Measurements from ENCODE around the gene ASB7.
"Not testable (repeated sequence)": the region's sequence is repeated elsewhere in the genome, so short reads cannot be mapped to it uniquely, and the experiment has no call there.

ASB7 gene, protein sequence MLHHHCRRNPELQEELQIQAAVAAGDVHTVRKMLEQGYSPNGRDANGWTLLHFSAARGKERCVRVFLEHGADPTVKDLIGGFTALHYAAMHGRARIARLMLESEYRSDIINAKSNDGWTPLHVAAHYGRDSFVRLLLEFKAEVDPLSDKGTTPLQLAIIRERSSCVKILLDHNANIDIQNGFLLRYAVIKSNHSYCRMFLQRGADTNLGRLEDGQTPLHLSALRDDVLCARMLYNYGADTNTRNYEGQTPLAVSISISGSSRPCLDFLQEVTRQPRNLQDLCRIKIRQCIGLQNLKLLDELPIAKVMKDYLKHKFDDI

DNA sequence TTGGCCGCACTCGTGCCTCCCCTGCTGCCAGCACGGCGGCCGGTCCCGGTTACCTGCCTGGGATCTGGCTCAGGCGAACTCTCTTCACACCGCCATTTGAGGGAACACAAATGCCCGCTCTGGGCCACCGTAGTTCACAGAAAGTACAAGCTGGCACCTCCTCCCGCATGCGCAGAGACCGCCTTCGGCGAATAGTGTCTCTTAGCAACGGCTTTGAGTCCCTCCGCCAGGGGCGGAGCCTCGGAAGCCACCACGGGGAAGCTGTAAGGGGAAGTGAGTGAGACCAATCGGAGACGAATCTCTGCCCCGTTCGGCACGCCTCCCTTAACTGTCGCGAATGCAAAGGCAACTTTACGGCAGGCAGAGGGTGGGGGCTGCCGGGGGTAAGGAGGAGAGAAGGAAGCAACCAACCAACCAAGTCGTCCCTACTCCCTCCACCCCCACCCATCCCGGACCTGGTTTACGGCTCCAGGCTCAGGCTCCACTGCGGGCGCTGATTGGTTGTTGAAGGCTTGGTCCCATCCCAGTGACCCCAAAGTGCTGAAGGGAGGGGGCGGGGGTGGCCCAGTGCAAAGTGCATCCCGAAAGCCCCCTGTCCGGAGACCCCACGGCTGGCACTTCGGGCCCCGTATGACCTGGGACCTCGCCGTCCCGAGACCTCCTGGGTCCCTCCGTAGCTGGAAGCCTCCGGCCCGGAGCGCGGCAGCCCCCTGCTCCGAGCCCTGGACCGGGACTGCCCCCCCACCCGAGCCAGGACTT, at the start of gene ASB7, which contains the start of gene LINS1:
Gene ASB7, plus strand, starts transcription at position 526 of the 759 bp plus-strand sequence. CDS start 9,628 bp downstream, outside the sequence.
Gene LINS1, minus strand, starts transcription at position 121 of the 759 bp plus-strand sequence. CDS start 21,342 bp downstream, outside the sequence.
- peak; percentile 33 for DNase-seq

DNA sequence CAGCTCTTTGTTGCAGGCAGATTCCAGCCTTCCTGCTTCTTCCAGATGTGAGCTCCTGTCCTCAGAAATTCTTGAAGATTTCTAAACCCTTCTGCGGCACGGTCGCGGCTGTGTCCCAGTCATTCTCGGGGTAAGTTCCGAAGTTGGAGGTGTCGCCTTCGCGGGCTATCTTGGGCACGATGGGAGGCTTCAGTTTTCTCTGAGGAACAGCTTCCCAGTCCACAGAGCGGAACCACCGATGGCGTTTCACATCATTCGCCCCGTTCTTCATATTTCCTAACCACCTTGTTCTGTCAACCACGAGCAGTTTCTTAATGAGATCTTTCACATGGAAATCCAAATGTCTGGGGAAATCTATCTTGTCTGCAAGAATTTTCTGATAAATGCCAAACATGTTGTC, 48.9 kb upstream of the ASB7 start:
- no peak for DNase-seq

DNA sequence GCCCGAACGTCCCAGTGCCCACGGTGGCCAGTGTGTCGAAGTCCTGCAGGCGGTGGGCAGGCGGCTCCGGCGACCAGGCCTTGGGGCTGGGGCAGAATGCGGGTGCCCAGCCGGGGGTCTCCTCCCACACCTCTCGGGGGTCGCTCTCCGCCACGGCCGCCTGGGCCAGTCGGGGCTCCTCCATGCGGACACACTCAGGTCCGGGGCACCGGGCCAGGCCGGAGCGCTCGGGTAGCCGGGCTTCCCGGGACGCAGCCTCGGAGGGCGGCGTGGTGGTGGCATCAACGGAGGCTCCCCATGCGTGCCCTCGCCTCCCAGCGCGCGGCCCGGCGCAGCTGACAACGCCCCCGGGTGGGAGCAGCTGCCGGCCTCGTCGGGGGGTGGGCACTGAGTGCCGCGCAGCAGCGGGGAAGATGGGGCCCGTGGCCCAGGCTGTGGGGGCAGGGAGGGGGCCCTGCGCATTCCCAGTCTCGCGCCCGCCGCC, 43.6 kb upstream of the ASB7 start:
- no peak for DNase-seq

DNA sequence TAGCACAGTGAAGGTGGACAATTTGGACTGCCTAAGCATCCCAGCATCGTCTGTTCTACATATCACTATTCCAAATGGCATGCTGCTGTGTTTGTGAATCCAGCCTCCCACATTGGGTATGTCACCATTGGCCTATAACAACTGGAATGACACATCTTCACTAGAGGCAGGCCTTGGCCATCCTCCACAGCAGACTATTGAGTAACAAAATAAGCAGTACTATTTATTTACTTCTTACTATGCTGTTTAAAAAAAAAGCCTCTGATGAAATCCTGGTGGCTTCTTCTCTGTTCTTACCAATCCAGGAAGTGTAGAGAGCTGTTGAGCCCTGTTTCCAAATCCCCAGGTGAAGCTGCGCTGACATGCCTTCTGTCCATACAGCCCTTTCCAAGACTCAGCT, 43.1 kb upstream of the ASB7 start:
- no peak for DNase-seq

DNA sequence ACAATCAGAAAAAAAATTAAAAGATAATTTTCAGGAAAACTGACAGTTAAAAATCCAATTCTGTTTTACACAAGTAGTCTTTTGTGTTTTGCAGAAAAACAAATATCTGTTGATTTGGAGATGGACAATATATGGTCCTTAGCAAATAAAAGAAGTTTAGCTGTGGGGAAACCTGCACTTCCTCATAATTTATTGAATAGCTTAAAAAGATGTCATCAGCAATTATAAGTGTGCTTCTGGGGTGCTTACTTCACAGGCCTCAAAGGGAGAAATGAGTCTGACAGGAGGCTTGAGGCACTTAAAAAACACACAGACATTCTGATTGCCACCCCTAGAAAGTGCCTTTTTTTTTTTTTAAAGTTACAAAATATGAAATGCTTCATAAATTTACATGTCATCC, 42.1 kb upstream of the ASB7 start:
- no peak for DNase-seq

DNA sequence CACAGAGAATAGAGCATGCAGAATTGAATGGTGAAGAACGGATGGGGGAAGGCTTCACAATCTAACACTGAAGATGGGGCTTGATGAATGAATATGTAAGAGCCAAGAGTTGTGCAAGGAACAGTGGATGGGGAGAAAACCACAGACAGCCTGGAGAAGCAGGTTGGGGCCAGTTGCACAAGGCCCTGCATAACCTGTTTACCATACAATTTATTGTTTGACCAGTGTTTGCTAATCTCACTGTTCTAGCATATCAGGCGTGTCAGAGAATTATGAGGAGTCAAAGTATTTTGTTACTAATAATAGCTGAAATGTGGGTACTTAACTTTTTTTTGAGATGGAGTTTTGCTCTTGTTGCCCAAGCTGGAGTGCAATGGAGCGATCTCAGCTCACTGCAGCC, 36.8 kb upstream of the ASB7 start:
- DNase-seq = no peak

DNA sequence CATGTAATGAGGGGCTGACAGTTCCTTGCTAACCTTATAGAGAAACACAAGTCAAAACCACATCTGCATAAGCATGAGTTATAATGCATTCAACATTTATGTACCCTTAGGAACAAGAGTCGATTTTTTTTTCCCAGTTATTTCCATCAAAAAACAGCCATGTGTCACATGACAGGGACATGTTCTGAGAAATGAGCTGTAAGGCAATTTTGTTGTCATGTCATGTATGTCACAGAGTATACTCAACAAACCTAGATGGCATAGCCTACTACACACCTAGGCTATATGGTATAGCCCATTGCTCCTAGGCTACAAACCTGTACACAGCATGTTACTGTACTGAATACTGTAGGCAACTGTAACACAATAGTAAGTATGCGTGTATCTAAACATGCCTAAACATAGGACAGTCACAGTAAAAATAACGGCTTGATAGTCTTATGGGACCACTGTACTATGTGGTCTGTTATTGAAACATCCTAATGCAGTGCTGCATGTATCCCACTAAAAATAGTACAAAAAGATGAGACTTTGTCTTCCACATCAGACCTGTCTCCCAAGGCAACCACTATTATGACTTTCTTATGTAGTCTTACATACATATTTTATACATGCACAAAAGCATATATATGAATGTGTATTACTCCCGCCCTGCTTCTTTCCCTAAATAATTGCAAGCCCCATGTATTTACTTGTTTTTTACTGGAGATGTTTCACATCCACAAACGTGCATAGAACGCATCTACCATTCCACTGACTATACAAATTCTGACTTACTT, 35.4 kb upstream of the ASB7 start:
- no peak for DNase-seq

DNA sequence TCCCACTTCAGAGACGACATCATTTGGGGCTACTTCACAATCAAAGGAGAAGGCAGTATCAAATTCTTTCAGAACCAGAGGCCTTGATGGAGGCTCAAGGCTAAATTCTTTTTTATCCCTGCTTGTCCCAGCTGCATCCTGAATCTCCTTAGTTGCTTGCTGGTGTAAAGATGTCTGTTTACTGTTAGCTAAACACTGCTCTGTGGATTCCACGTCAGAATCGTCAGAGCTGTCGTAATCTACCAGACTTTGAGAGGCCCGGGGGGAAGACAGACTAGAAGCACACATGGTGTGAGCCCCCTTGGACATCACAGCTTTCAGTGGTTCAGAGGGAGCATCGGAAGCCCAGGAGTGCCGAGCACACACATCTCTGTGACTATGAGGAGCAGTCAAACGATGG, 33.0 kb upstream of the ASB7 start:
- no peak for DNase-seq

DNA sequence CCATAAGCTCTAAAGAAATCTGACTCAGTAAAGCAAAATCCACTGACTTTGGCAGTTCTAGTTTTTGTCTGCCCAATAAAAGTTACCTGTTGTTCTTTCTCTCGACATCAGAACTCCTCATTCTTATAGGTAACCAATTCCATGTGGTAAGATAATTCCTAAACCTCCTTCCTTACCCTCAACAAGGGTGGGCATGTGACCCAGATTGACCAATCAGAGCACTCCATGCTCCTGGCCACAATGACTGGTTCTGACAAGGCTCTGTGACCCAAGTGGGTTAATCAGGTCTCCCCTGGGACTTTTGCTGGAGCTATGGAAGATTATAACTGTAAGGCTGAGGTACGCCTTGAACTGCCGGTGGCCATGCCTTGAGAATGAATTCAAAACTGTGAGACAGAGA, 32.1 kb upstream of the ASB7 start:
- DNase-seq = no peak

DNA sequence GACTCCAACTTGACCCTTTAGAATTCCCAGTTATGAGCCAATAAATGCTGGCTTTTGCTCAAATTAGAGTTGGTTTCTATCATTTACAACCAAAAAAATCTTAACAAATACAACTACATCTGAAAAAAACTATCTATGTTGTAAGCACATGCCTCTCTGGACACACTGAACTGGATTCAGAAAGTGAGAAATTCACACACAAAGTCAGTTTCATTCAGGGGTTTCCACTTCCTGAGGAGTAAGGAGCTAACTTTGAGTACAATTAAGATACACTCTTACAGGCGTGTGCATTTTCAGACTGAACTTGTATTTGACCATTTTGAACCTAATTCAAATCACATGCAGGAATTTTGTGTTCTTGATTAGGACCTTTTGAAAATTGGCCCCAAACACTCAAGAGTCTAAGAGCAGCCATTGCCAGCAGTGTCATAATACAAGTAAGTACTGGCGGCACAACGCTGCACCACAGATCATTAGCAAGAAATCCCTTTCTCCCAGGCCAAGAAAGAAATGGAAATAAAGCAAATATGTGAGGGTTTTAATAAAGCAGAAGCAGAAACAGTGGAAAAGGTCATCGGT, 31.6 kb upstream of the ASB7 start:
- DNase-seq = no peak

DNA sequence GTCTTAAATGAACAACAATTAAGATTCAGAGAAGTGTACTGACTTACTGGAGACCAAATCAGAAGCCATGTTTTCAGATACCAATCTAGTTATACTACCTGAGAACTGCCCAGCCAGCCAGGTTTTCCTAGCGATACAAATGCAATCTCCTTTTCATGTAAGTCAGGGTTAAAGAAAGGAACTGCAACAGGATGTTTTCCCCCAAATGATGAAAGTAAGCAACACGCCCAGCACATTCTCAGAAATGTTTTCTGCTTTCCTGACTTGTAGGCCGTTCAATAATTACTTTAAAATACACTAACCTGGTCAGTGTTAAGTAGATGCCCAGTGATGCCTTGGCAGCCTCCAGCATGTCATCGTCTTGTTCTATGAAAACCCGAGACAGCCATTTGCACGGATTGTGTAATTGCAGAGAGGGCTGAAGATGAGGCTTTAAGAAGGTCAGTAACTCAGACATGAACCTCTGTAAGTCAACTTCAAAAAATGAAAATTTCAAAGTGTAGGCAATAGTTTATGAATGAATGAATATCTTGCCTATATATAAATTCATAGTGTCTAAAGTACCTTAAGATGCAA, 30.7 kb upstream of the ASB7 start:
- no peak for DNase-seq

DNA sequence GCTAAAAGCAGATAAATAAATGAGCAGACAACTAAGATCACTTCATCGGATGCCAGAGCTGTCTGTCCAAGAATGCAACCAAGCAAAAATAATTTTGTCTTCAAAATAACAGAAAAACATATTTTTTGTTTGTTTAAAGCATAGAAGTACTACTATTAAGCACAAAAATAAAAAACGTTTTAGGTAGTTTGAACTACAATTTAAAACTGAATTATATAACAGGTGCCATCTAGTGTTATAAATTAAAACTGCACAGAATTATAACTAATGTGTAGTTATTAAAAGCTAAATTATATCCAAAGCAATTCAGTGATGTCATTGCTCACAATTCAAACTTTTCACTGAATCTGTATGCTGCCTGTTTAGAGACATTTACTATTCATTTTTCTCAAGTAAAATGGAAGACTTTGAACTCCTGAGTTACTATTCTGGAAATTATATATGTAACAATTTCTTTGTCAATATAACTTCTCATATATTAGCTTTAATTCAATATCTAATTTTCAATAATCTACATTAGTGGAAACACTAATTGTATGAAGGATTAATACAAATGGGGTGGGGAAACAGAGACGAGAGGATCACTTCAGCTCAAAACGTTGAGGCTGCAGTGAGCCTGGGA, 29.9 kb upstream of the ASB7 start:
- DNase-seq = no peak

DNA sequence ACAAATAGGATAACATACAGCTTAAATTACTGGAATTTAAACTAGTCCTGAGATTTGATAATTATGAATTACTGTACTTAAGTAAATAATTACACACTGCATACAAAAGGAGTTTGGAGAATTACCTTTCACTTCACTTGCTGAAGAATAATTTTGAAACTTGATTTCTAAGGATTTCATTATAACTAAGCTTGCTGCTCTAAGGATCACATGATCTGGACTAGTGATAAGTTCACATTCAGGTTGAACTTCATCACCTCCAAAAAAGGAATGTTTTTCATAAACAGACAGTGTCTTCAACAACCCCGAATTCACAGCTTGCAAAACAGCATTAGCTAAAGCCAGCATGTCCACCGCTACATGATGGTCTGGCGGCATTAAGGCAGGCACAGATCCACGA, 28.9 kb upstream of the ASB7 start:
- no peak for DNase-seq

DNA sequence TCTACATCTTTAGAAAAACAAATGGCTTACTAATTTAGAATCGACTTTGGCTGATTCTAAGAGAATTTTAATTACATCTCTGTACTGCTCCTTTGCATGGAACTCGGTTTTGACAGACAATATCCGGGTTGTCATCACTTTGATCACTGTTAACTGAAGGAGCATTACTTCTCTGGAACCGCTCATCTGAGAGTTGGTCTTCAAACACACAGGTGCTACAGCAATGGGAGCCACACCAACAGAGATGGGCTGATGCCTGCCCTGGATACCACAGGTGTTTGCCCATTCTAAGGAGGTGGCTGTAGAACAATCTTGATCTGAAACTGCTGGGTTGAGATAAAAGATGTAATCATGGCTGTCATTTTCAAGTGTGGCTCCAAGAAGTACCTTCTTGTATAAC, 22.0 kb upstream of the ASB7 start:
- DNase-seq = no peak

DNA sequence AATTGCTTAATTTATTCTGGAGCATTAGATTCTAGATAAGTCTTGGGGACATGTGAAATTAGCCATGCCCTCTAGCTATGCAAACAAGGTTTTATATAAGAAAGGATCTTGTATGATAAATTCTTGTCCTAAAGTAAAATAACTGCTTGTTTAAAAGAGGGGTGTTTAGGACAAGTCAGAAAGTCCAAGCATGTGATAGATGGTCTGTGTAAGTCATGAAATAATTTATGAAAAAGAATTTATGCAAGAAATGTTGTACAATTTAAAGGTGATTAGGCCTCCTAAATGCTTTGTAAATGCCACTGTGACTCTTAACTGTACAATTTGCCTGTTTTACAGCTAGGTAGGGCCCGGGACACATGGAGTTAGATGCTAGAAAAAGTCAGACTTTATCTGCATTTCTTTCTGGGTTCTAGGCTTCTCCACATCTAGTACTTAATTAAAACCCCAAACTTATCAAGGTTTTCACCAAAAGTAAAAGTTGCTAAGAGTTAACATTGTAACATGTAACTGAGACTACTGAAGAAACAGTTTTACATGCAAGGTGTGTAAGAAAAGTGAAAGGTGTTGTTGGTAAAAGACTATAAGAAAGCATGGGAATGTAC, 13.6 kb upstream of the ASB7 start:
- no peak for DNase-seq

DNA sequence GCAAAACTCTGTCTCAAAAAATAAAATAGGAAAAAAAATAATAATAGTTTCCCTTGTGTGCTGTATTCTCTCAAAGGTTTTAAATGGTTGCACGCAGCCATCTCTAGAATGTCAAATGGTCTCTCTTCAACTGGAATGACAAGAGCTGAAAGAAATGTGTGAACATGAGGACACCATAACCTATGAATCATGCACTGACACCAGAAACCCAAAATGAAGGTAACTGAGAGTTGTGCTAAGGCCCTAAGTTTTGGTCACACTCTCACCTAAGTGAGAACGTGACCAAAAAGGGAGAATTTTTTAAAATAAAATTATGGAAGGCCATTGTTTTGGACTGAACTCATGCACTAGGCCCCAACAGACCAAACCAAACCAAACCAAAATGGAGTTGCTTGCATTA, 11.2 kb upstream of the ASB7 start:
- DNase-seq = not testable (repeated sequence)

DNA sequence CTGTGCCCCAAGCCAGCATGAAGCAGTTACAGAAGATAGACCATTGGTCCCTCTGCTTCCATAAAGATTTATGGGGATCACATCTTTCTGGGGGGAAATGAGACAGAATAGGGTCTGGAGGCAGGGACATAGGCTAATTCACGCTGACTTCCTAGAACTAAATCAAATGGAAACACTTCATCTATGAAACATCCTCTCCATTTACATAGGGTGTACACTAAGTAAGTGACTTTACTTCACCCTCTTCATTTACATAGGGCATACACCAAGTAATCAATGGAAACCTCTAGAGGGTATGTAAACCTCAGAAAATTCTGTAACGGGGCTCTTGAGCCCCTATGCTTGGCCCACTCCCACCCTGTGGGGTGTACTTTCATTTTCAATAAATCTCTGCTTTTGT, 10.6 kb upstream of the ASB7 start:
- no peak for DNase-seq

DNA sequence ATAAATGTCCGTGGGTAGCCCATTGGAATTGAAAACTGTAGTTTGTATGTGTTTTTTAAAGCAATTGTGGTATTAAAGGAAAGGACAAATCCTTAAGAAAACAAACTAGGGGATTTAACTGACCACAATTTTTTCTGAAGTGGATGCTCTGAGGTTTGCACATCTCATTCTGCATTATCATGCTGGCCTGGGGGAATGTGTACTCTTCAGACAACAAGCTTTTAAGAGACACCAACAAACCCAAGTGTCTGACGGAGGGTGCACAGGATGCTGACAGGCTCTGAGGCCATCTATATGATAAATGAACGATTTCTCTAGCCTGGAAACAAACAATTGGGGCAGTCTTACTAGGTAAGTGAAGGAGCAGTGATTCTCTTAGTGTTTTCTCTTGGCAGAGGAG, 9.5 kb upstream of the ASB7 start:
- no peak for DNase-seq

DNA sequence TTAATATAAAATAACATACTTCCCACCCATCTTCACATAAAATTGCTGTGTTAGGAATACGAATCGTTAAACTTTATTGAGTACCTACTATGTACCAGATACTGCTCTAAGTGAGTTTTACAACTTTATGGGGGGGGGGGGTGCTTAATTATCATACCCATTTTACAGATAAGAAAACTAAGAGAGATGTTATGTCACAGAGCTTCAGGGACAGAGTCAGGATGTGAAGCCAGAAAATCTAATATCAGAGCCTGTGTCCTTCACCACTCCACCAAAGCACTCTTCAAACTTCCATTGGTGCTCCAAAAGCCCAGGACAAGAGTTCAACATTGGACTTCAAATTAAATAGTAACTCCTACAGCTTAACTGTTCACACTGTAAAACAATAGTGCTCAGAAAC, 9.0 kb upstream of the ASB7 start:
- no peak for DNase-seq

DNA sequence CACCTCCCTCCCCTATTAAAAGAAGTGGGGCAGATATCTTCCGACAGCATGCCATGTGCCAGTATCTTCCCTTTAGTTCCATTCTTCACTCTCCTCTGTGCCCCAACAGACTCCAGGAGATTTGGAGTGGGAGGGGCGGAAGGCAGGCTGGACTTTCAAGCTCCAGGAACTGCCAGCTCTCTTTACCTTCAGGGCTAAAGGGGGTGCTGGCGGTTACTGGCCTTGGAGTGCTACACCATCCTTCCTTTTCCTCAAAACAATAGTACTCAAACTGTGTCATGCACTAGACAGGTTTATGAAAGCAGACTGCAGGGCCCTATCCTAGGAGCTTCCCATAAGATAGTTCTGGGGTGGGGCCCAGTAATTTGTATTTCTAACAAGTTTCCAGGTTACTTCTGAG, 6.4 kb upstream of the ASB7 start:
- no peak for DNase-seq

DNA sequence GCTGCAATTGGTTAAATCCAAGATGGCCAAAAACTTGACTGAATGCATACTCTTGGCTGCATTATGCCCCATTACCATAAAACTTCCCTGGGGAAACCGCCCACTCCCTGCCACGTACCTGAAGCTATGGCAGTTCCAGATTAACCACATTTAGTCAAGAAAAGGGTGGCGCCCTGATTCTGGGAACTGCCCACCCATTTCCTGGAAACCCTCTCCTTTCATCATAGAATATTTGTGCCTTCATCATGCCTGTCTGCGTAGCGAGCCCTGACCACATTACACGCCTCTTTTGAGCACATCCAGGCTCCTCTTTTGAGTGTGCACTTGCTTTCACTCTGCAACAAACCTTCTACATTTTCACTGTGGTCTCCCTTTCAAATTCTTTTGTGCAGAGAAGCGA, 5.6 kb upstream of the ASB7 start:
- DNase-seq = no peak

DNA sequence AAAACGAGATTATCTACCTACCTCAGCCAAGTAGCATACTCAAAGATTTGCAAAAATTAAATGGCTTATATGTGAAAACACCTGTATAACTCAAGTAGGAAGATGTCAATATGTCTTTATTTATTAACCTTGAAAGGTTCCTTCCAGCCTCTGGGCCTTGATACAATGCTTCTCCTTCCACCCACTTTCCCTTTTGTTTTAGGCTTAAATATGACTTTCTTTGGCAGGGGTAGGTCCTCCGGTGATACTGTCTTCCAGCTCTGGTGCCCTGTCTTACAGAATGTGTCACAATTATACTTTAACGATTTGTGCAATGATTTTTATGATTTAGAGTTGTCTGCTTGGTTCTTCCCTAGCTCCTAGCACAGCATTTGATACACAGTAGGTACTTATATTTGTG, 4.5 kb upstream of the ASB7 start:
- DNase-seq = no peak
